Heart left ventricle (tissue), 16 donors: ENCODE data around the gene OLIG1. TPM values are rescaled to one million over a fixed set of nuclear protein-coding genes. Genes with fewer than 3 reads are reported as not detected.
A peak's percentile ranks its signal among the peaks of the same experiment; 100 is the strongest.

Experiments
- ATAC-seq, 4 donors: fragments of 200-7000 bp; cut with Tn5 transposase; one replicate each; pipeline ENCODE4 v1.9.1; 2020 to 2022; ENCODE audit warnings: moderate library complexity in 4 of 4, mild to moderate bottlenecking in 3 of 4, moderate number of reproducible peaks in 1 of 4
- DNase-seq, 5 donors: peaks; one replicate each; pipeline ENCODE4 v3.0.0-alpha.2; 2020
- H3K27ac ChIP-seq, 12 donors: fragments of 200-600 bp; sonication (generic) in 4 of 12; one replicate each; pipeline versions ENCODE4 v1.5.0 to v1.8.0; 2016 to 2022; ENCODE audit warnings: mild to moderate bottlenecking in 2 of 12
- H3K27me3 ChIP-seq, 9 donors: fragments of 200-600 bp; sonication (generic) in 2 of 9; one replicate each; pipeline versions ENCODE4 v1.5.1 to v1.8.0; 2016 to 2022; ENCODE audit warnings: mild to moderate bottlenecking in 3 of 9
- H3K36me3 ChIP-seq, 9 donors: fragments of 200-600 bp; sonication (generic) in 2 of 9; one replicate each; pipeline versions ENCODE4 v1.5.0 to v1.8.0; 2018 to 2022; ENCODE audit warnings: mild to moderate bottlenecking in 2 of 9
- H3K4me1 ChIP-seq, 12 donors: fragments of 200-600 bp; sonication (generic) in 4 of 12; one replicate each; pipeline versions ENCODE4 v1.5.0 to v1.8.0; 2016 to 2022; ENCODE audit warnings: mild to moderate bottlenecking in 3 of 12
- H3K4me3 ChIP-seq, 12 donors: fragments of 200-600 bp; sonication (generic) in 4 of 12; one replicate each; pipeline versions ENCODE4 v1.5.0 to v1.8.0; 2017 to 2022; ENCODE audit warnings: mild to moderate bottlenecking in 9 of 12, moderate library complexity in 4 of 12
- H3K9me3 ChIP-seq, 12 donors: fragments of 200-600 bp; sonication (generic) in 4 of 12; one replicate each; pipeline versions ENCODE4 v1.5.0 to v1.8.0; 2016 to 2022; ENCODE audit warnings: mild to moderate bottlenecking in 1 of 12
- CTCF ChIP-seq, 12 donors: fragments of 200-600 bp; sonication (generic) in 4 of 12; IDR thresholded peaks; one replicate each; pipeline versions ENCODE4 v1.5.0 to v1.8.0; 2018 to 2022; ENCODE audit warnings: antibody characterized with exemption in 12 of 12, mild to moderate bottlenecking in 5 of 12
- POLR2A ChIP-seq, 2 donors: fragments of 450-650 bp; IDR thresholded peaks; one replicate each; pipeline ENCODE4 v1.6.1; 2017; ENCODE audit warnings: antibody characterized with exemption in 2 of 2, mild to moderate bottlenecking in 2 of 2, moderate library complexity in 2 of 2
- WGBS, 4 donors: extraction: QIAGEN DNeasy Blood & Tissue Kit in 2 of 4; methylation state at CpG; one replicate each; pipeline versions ENCODE4 v1.1.5 to v1.1.7; 2013 to 2018; 5-methylcytosine and 5-hydroxymethylcytosine counted together
- intact Hi-C, 10 donors: fragments of 100-400 bp; cut with DNase I; formaldehyde crosslinking; loops; one replicate each; pipeline versions ENCODE4 v1.11.1 to v1.14.2; 2022
- polyA plus RNA-seq, 2 donors: library from polyadenylated mRNA; stranded (reverse); fragments of 200-250 nt; gene quantifications; one replicate each; pipeline ENCODE4 v1.2.3, GENCODE V29; 2013
- total RNA-seq, 9 donors: library from RNA; depleted of rRNA in 2 of 9; stranded (reverse); fragments of >200 nt in 2 of 9; fragmentation: NEBNext Ultra II Directional in 3 of 9; extraction: Animal tissue kit (Norgen Biotek cat#: 25700) in 3 of 9; gene quantifications; one replicate each; pipeline versions ENCODE4 v1.1.0 to v1.2.4, GENCODE V29; 2016 to 2023
- donor health status: ischemic (EF 13 %, LVEDD 7.1; RV severe dilation, severe dysfunction).
- donor health status: healthy with polysubstance abuse.
- donor health status: DM: no; HTN: yes; CAD: no.
- donor health status: DM: no; HTN: no; CAD: no.
- donor health status: ischemic (EF 25% LVEDD 6.9; RV normal size, moderate dysfunction).
- donor health status: ischemic (EF 25% LVEDD 5.7; RV mildly dilated, moderate dysfunction).
- donor health status: healthy.
- donor health status: DM: yes; HTN: yes; CAD: no.
- donor health status: ischemic (EF 35%, LVEDD 5.7; RV mildly dilated, moderate dysfunction).
- donor health status: nonischemic (EF 11% LVEDD 7.7; RV severe dilation, severe dysfunction).
- donor health status: DM: yes; HTN: yes; CAD: no.
- donor health status: PGD.
- donor health status: ischemic (EF 29% LVEDD 5.4; RV normal size, mild dysfunction).
- donor health status: nonischemic (EF 23%, LVEDD 6.1; RV moderate dilation, normal function).

The OLIG1 gene
- total and polyA plus RNA-seq, 11 donors = 0.11 to 0.67 TPM; not detected in 9

- TF ChIP-seq CTCF (IDR thresholded peaks at IDR 0.05) (no peak), POLR2A (IDR thresholded peaks at IDR 0.05) (no peak)
- Histone ChIP-seq H3K27me3 (peaks cover 0 to 61% (median 21%) of the 10 kb centered on the region in 9 donors), H3K4me1 (no peaks in the 10 kb centered on the region), H3K36me3 (no peaks in the 10 kb centered on the region), H3K4me3 (no peak overlapping the region), H3K9me3 (no peaks in the 10 kb centered on the region), H3K27ac (no peak overlapping the region)
- ATAC-seq = peak in 2 of 4 donors; percentile 20 to 27
- DNase-seq = no peak
- intact Hi-C loops = no loop called here
- 56 to 66% (median 62%) methylated on average over 7 to 10 of the region's 10 CpGs for WGBS, 4 donors
These were observed 9.1 kb downstream of the OLIG1 start for GRCh38 chr21:33078907-33079582.

DNA sequence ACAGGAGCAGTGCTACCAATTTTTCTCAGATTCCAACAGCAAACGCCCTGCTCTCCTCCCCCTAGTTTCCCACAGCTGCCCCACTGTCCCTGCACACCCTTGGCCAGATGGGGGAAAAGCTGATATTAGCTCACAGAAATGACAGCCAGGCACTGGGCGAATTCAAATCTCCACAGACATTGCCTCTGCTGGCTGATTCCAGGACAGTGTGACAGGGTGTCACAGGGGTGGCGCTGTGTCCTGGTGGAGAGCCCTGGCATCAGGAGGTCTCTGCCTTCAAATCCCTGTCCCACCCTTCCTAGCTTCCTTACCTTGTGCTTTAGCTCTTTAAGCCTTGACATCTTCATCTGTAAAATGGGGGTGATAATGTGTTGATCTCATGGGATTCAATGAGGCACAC, 10.4 kb downstream of the OLIG1 start:
- H3K27me3 ChIP-seq = peaks cover 0 to 51% (median 12%) of the 10 kb centered on the region in 9 donors
- H3K9me3 ChIP-seq = no peaks in the 10 kb centered on the region
- intact Hi-C loops = no loop called here
- no peaks in the 10 kb centered on the region for H3K36me3 ChIP-seq
- TF ChIP-seq POLR2A (IDR thresholded peaks at IDR 0.05) = no peak
- no peak for TF ChIP-seq CTCF (IDR thresholded peaks at IDR 0.05)
- no peak for ATAC-seq
- H3K4me3 ChIP-seq = no peak overlapping the region
- WGBS, 4 donors = 76 to 86% (median 81%) methylated on average over 3 of the region's 3 CpGs
- no peak for DNase-seq
- H3K4me1 ChIP-seq = no peaks in the 10 kb centered on the region
- no peak overlapping the region for H3K27ac ChIP-seq

- Histone ChIP-seq H3K27ac (no peak overlapping the region), H3K4me3 (no peak overlapping the region), H3K27me3 (peaks cover 0 to 47% (median 12%) of the 10 kb centered on the region in 9 donors), H3K36me3 (no peaks in the 10 kb centered on the region), H3K9me3 (no peaks in the 10 kb centered on the region), H3K4me1 (no peaks in the 10 kb centered on the region)
- 67 to 77% (median 71%) methylated on average over 3 of the region's 3 CpGs for WGBS, 4 donors
- DNase-seq = no peak
- intact Hi-C loops = no loop called here
- TF ChIP-seq POLR2A (IDR thresholded peaks at IDR 0.05) (no peak), CTCF (IDR thresholded peaks at IDR 0.05) (no peak)
- ATAC-seq = no peak
These were observed 10.8 kb downstream of the OLIG1 start for GRCh38 chr21:33080776-33081175.

DNA sequence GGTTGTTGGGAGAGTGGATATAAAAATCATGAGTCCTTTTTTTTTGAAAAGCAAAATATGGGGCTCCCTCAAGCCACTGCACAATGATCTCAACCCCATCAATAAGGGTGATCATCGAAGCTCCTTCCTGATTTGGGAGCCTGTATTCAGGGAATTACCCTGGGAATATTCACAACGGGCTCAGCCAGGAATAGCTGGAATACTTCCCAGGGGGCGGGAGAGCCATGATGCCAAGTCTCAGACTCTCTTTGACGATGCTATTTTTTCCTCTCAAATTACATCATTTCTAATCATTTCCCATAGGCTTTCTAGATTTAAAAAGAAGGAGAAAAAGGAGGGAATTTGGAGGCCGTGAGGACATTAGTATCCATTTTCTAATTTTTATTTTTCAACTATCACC, 18.4 kb downstream of the OLIG1 start:
- DNase-seq (no peak), ATAC-seq (no peak)
- Histone ChIP-seq H3K36me3 (no peaks in the 10 kb centered on the region), H3K27me3 (peaks cover 0 to 19% (median 3%) of the 10 kb centered on the region in 9 donors), H3K27ac (no peak overlapping the region), H3K9me3 (no peaks in the 10 kb centered on the region), H3K4me1 (peaks cover 0 to 10% (median 0%) of the 10 kb centered on the region in 12 donors), H3K4me3 (no peak overlapping the region)
- WGBS, 4 donors = 38 to 51% (median 42%) methylated on average over 5 of the region's 5 CpGs
- TF ChIP-seq POLR2A (IDR thresholded peaks at IDR 0.05) (no peak), CTCF (IDR thresholded peaks at IDR 0.05) (no peak)
- intact Hi-C loops = no loop called here
